GM21360 (cell line): ENCODE results near the gene CCM2.

Source experiments
- ATAC-seq: cut with Tn5 transposase; IDR thresholded peaks from one replicate; pipeline ENCODE4 v1.9.1; 2021; ENCODE audit warnings: mild to moderate bottlenecking, moderate library complexity; ENCODE audit not compliant: unreplicated experiment

Gene CCM2

DNA sequence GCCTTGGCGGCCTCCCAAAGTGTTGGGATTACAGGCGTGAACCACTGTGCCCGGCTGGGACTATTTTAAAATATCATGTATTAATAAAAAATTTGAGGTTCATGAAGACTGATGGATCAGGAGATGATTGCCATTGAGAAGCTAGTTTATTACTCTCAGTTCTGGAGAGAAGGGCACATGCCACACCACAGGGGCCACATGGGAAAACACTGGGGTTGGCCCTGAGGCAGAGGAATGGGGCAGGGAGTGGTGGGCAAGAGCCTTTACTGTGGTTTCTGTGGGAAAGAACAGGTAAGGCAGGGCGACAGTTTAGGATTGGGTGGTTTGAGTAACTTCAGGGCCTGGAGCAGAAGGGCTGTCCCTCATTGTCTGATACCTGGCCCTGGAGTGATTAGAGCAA lies 118.3 kb downstream of the CCM2 start:
- no peak for ATAC-seq

DNA sequence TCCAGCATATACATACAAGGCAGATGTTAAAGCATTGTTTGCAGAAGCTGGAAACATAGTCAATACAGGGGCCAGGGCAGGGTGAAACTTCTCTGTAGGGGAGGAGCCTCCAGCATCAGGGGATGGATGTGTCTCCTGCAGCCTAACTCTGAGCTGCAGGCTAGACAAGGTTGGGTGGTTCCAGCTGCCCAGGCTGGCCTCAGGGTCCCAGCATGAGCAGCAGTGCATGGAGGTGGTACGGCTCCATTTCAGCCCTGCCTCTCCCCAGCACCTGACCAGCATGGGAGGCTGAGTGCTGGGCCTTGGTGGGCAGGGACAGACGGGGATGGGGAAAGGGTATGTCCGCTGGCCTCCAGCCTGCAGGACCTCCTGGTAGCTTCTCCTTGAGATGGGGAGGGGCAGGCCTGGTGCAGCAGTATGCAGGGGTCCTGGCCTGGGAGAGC lies 118.9 kb downstream of the CCM2 start:
- no peak for ATAC-seq

DNA sequence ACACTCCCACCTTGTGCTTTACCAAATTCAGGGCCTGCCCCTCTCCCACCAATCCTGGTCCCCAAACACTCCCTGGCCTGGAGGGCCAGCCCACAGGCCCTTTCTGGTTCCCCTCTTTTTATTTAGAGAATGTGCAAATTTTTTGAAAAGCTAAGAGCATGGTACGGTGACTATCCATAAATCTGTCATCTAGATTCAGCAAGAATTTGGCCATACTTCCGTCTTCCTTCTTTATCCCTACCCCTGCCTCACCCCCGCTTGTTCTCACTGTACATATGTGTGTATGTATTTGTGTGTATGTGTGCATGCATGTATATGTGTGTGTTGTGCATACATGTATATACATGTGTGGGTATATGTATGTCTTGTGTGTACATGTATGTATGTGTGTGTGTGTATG lies 119.5 kb downstream of the CCM2 start:
- ATAC-seq: no peak

DNA sequence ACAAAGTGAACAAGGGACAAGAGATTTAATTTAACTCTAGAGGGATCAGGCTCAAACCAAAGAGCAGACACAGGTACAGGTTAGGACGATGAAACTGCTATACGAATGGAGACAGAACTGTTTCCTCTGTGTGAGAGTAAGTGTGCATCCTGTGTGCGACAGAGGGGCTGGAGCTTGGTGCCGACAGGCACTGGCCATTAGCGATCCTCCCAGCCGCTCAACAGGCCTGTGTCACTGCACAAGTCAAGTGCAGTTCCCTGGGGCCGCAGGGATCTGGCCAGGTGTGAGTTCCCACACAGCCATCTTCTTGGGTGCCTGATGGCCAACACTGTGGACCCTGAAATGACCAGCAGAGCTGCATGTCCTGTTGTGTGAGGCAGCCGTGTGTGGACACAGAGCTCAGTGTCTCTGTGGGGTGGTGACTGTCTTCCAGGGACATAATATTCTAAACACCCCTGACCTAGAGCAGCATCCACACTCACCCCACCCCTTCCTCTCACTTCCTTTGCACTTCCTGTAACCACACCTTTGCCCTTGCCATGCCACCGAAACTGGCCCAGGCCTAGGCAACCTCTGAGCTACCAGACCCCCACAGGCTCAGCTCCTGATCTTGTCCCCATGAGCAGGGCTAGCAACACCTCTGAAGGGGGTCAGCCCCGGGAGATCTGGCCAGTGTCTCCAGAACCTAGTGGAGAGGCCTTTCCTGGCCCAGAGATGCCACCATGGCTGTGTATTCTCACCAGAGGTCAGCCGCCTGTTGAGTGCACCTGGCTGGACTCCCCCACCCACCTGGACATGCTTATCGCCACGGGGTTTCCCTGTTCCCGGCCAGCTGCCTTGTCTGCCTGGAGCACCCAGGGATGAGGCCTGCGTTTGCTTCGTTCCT lies 123.2 kb downstream of the CCM2 start:
- ATAC-seq: no peak

DNA sequence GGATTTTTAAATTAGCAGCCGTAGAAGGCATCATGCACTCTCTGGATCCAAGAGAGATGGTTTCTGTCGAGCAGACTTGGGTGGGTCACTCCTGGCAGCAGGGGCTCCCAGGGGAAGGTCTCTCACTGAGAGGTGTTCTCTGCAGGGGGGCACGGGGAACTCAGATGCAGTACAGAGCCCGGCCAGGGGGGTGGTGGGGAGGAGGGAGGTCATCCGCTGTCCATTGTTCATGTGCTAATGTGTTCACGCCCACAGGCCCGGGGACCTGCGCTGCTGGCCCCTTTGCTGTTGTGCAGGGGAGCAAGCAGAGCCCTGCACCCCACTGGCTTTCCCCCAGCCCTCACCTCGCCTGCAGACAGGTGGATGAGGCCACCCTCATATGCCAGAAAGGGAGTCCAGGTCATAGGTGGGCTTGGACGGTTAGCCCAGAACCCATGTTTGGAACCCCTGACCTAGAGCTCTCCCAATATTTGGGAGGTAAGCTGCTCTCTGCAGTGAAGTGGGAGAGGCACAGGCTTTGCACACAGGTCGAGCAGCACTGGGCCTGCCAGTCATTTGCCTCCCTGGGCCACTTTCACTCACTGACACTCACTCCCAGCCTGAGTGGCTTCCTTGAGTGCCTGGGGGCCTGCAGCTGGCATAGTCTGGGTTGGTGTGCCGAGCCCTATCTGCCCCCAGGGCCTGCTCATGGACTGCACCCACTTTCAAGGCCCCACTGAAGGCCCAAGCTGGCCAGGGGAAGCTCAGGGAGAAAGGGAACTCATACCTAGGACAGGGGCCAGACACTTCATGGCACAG lies 124.1 kb downstream of the CCM2 start:
- no peak for ATAC-seq

DNA sequence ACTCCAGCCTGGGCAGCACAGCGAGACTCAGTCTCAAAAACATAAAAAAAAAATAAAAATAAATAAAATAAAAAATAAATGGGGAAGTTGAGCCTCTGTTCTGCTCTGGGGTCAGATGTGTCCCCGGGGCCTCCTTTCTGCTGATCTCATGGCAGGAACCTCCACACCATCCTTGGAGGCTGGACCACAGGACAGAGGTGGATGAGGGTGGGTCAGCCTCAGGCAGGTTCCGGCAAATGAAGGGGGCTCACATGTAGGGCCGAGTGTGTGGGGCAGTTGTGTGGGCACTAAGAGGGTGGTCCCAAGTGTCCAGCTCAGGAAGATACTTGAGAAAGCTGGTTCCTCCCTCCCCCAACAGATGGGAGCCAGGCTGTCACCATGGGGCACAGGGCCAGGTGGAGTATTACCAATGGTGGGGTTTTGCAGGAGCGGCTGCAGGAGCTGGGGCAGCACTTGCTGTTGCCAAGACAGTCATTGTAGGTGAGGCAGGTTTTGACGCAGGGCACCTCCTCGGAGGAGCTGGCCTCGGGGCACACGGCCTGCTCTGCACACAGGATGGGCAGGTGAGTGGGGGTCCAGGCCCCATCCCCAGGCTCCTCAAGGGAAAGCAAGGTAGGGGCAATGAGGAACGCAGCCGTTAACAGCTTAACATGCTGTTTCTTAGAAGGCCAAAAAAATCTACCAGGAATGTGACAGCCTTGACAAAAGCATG lies 125.3 kb downstream of the CCM2 start:
- ATAC-seq: no peak
